Parathyroid adenoma (tissue), 2 donors: ENCODE results near the gene ATL3.
"Not testable (repeated sequence)": the region's sequence is repeated elsewhere in the genome, so short reads cannot be mapped to it uniquely, and the experiment has no call there.

ENCODE experiments used
- H2AFZ ChIP-seq: fragments of 300-600 bp; sonication (generic); one replicate; pipeline ENCODE4 v1.7.0; 2017; ENCODE audit warnings: antibody characterized with exemption, mild to moderate bottlenecking
- H3K27ac ChIP-seq: fragments of 300-600 bp; sonication (generic); one replicate; pipeline ENCODE4 v1.7.0; 2017
- H3K27me3 ChIP-seq: fragments of 300-600 bp; sonication (generic); one replicate; pipeline ENCODE4 v1.7.0; 2017; ENCODE audit warnings: low read length; ENCODE audit not compliant: control insufficient read depth, insufficient read depth
- H3K36me3 ChIP-seq: fragments of 300-600 bp; sonication (generic); one replicate; pipeline ENCODE4 v1.7.0; 2017; ENCODE audit warnings: low read length; ENCODE audit not compliant: control insufficient read depth, insufficient read depth
- H3K4me1 ChIP-seq: fragments of 300-600 bp; sonication (generic); one replicate; pipeline ENCODE4 v1.7.0; 2017; ENCODE audit warnings: control low read depth
- H3K4me2 ChIP-seq: fragments of 300-600 bp; sonication (generic); one replicate; pipeline ENCODE4 v1.7.0; 2017; ENCODE audit warnings: low read length
- H3K4me3 ChIP-seq: fragments of 300-600 bp; sonication (generic); one replicate; pipeline ENCODE4 v1.7.0; 2017; ENCODE audit warnings: low read depth, low read length
- H3K79me2 ChIP-seq: fragments of 300-600 bp; sonication (generic); one replicate; pipeline ENCODE4 v1.7.0; 2017; ENCODE audit warnings: control low read depth
- H3K9ac ChIP-seq: fragments of 300-600 bp; sonication (generic); one replicate; pipeline ENCODE4 v1.7.0; 2017; ENCODE audit warnings: mild to moderate bottlenecking
- H3K9me3 ChIP-seq: fragments of 300-600 bp; sonication (generic); one replicate; pipeline ENCODE4 v1.7.0; 2017; ENCODE audit warnings: low read length; ENCODE audit not compliant: control insufficient read depth
- TF ChIP-seq, protein P1 (sequence below): fragments of 300-600 bp; sonication (generic); IDR thresholded peaks from one replicate; pipeline ENCODE4 v1.7.0; 2017; ENCODE audit warnings: antibody characterized with exemption, mild to moderate bottlenecking
- donor health status: primary hyperparathyroidism.

The ATL3 gene

DNA sequence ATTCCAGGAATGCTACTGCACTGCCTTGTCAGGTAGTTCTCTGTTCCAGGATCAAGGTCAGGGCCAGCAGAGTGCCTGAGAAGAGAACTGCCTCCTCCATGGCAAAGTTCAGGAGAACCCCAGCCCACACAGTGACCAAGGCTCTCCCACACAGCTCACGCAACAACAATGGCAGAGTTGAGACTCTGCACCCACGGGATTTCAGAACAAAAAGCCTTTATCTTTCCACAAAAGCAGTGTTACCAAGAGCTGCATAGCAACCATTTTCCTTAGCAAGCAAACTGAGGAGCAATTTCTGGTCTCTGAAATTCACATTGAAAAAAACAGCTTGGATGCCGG is 68.0 kb downstream of the ATL3 start:
- Histone ChIP-seq H2AFZ (no peak overlapping the region), H3K4me3 (no peak overlapping the region), H3K27ac (no peak overlapping the region), H3K4me2 (no peak overlapping the region), H3K9ac (no peak overlapping the region), H3K4me1 (no peaks in the 10 kb centered on the region), H3K36me3 (no peaks in the 10 kb centered on the region), H3K9me3 (no peaks in the 10 kb centered on the region), H3K27me3 (no peaks in the 10 kb centered on the region), H3K79me2 (no peaks in the 10 kb centered on the region)
- TF ChIP-seq, protein P1, sequence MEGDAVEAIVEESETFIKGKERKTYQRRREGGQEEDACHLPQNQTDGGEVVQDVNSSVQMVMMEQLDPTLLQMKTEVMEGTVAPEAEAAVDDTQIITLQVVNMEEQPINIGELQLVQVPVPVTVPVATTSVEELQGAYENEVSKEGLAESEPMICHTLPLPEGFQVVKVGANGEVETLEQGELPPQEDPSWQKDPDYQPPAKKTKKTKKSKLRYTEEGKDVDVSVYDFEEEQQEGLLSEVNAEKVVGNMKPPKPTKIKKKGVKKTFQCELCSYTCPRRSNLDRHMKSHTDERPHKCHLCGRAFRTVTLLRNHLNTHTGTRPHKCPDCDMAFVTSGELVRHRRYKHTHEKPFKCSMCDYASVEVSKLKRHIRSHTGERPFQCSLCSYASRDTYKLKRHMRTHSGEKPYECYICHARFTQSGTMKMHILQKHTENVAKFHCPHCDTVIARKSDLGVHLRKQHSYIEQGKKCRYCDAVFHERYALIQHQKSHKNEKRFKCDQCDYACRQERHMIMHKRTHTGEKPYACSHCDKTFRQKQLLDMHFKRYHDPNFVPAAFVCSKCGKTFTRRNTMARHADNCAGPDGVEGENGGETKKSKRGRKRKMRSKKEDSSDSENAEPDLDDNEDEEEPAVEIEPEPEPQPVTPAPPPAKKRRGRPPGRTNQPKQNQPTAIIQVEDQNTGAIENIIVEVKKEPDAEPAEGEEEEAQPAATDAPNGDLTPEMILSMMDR: no peak

DNA sequence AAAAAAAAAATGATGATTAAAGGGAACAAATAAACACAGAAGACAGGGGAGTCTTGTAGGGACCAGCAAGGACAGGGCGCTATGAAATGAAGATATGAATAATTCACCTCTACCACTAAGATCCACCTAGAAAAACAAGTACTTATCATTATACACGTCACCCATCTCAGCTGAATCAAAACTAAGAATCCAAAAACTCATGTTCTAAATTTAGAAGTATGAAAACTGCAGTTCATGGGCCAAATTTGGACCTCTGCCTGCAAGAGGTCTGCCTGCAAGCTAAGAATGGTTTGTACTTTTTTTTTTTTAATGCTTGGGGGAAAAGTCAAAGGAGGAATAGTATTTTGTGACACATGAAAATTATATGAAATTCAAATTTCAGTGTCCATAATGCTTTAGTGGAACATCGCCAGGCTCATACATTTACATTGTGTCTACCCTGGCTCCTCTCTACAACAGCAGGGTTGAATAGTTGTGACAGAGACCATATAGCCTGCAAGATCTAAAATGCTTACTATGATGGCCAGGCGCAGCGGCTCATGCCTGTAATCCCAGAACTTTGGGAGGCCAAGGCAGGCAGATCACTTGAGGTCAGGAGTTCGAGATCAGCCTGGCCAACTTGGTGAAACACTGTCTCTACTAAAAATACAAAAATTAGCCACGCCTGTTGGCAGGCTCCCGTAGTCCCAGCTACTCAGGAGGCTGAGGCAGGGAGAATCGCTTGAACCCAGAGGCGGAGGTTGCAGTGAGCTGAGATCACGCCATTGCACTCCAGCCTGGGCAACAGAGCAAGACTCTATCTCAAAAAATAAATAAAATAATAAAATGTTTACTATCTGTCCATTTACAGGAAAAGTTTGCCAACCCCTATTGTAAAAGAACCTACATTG is 68.6 kb downstream of the ATL3 start:
- H3K27me3 ChIP-seq, H3K36me3 ChIP-seq, H3K4me2 ChIP-seq, H3K27ac ChIP-seq, H3K9ac ChIP-seq, H3K4me1 ChIP-seq, H3K79me2 ChIP-seq, H3K4me3 ChIP-seq, H2AFZ ChIP-seq, H3K9me3 ChIP-seq: not testable (repeated sequence)

DNA sequence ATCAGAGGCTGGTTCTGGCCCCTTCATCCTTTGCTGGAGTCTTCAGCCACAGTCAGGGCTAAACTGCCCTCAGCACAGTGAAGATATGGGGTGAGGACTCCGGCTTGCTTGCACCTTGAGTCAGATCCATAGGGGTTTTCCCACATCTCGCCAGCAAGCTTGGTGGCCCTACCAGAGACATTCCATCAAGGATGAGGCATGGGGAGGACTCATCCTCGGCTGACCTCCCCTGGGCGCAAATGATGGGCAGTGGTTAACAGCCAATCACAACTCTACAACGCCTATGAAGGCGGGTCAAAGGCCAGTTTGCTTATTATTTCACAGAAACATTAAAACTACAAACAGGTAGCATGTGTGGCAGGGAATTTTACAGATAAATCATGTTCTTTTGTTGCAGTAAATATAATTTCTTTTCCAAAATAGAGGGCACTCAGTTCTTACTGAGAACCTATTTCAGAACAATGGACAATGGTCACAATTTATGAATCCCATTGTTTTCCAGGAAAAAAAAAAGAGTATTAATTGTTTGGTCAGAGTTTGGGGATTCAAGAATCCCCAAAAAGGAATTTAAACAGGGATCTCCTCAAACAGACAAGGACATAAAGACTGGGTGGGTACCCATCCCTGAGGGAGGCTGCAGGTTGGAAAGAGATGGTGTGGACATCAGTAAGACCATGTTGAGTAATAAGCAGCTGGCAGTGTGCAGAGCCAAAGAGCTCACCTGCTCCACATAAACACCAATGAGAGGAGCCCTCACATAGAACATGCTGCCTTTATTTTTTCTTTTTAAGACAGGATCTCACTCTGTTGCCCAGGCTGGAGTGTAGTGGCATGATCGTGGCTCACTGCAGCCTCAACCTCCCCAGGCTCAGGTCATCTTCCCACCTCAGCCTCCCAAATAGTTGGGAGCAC is 71.7 kb downstream of the ATL3 start:
- TF ChIP-seq, protein P1: no peak
- no peaks in the 10 kb centered on the region for H3K36me3 ChIP-seq
- no peak overlapping the region for H2AFZ ChIP-seq
- H3K9me3 ChIP-seq: no peaks in the 10 kb centered on the region
- no peak overlapping the region for H3K27ac ChIP-seq
- no peaks in the 10 kb centered on the region for H3K4me1 ChIP-seq
- no peak overlapping the region for H3K4me2 ChIP-seq
- no peak overlapping the region for H3K9ac ChIP-seq
- H3K79me2 ChIP-seq: no peaks in the 10 kb centered on the region
- H3K4me3 ChIP-seq: no peak overlapping the region
- H3K27me3 ChIP-seq: no peaks in the 10 kb centered on the region

DNA sequence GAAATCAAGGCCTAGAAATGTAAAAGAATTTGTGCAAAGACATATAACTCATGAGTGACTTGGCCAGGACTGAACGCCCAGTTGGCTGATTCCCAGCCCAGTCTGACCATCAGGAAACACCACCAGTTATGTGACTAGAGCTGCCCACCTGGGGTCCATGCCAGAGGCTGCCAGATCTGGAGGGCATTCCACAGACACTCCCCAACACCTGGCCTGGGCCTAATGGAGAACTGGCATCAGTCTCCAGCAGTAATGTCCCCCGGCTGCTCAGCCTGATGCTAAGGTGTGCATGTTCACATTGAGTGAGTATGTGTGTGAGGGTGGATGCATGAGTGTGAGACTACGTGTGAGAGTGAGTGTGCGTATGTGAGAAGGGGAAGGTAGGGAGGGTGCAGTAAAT is 72.6 kb downstream of the ATL3 start:
- Histone ChIP-seq H3K4me2 (no peak overlapping the region), H3K79me2 (no peaks in the 10 kb centered on the region), H2AFZ (no peak overlapping the region), H3K36me3 (no peaks in the 10 kb centered on the region), H3K4me3 (no peak overlapping the region), H3K27me3 (no peaks in the 10 kb centered on the region), H3K9ac (no peak overlapping the region), H3K4me1 (no peaks in the 10 kb centered on the region), H3K27ac (no peak overlapping the region), H3K9me3 (no peaks in the 10 kb centered on the region)
- TF ChIP-seq, protein P1: no peak

DNA sequence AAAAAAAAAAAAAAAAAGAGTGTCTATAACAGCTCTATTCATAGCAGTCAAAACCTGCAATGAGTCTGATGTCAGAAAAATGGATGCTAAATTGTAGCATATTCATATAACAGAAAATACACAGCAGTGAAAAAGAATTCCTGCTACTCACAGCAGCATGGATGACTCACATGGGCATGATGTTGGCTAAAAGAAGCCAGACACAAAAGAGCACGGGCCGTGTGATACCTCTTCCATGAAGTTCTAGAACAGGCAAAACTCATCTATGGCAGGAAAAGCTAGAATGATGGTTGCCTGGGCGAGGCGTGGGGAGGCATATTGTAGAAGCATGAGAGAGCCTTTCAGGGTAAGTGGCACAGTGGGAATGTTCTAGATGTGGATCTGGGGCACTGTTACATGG is 75.9 kb downstream of the ATL3 start:
- Histone ChIP-seq H3K36me3 (no peaks in the 10 kb centered on the region), H2AFZ (no peak overlapping the region), H3K4me1 (no peaks in the 10 kb centered on the region), H3K27ac (no peak overlapping the region), H3K4me2 (no peak overlapping the region), H3K9me3 (no peaks in the 10 kb centered on the region), H3K79me2 (no peaks in the 10 kb centered on the region), H3K4me3 (no peak overlapping the region), H3K27me3 (no peaks in the 10 kb centered on the region), H3K9ac (no peak overlapping the region)
- TF ChIP-seq, protein P1: no peak
